Naive thymus-derived CD4-positive, alpha-beta T cell (primary cell): ENCODE results near the gene AMY1B. TPM values are rescaled to one million over a fixed set of nuclear protein-coding genes. Genes with fewer than 3 reads are reported as not detected.
"Not testable (repeated sequence)": the region's sequence is repeated elsewhere in the genome, so short reads cannot be mapped to it uniquely, and the experiment has no call there.

Source experiments
- ATAC-seq: fragments of 150-1000 bp; cut with Tn5 transposase; 2 replicates; pipeline ENCODE4 v1.10.0; 2021; ENCODE audit warnings: mild to moderate bottlenecking, moderate library complexity
- CTCF ChIA-PET: fragments of 350-600 bp; sonication (Branson Sonifier 250); formaldehyde crosslinking; loops from one replicate; lab custom pipeline; 2021; ENCODE audit warnings: antibody characterized with exemption; lab: Charles Lee
- POLR2A ChIA-PET: fragments of 350-600 bp; sonication (Branson Sonifier 250); formaldehyde crosslinking; loops from one replicate; lab custom pipeline; 2021; ENCODE audit warnings: antibody characterized with exemption, inconsistent platforms; lab: Charles Lee
- DNase-seq, 9 donors: peaks; one replicate each; pipeline versions ENCODE4 v3.0.0 to v3.0.0-alpha.2; 2020 to 2022; ENCODE audit warnings: mixed read lengths in 1 of 9
- H3K27ac ChIP-seq: one replicate; pipeline ENCODE4 v1.7.0; 2013; ENCODE audit warnings: mild to moderate bottlenecking, low read depth, low read length, moderate library complexity
- H3K27me3 ChIP-seq, 2 donors: one replicate each; pipeline ENCODE4 v1.7.0; 2013; ENCODE audit warnings: low read length in 2 of 2, mild to moderate bottlenecking in 2 of 2, moderate library complexity in 2 of 2; ENCODE audit not compliant: control insufficient read depth in 2 of 2, insufficient read depth in 2 of 2
- H3K36me3 ChIP-seq, 3 experiments: 1 replicate in 2 of 3; 2 replicates in 1 of 3; pipeline ENCODE4 v1.7.0; 2013; ENCODE audit warnings: low read length in 3 of 3, mild to moderate bottlenecking in 3 of 3, moderate library complexity in 1 of 3; ENCODE audit not compliant: insufficient read depth in 3 of 3, control insufficient read depth in 2 of 3
- H3K4me1 ChIP-seq, 2 donors: one replicate each; pipeline ENCODE4 v1.7.0; 2013; ENCODE audit warnings: low read length in 2 of 2, mild to moderate bottlenecking in 2 of 2, moderate library complexity in 1 of 2; ENCODE audit not compliant: control insufficient read depth in 2 of 2, insufficient read depth in 2 of 2
- H3K4me3 ChIP-seq: 2 replicates; pipeline ENCODE4 v1.7.0; 2013; ENCODE audit warnings: mild to moderate bottlenecking, low read length
- H3K9me3 ChIP-seq, 3 experiments: 1 replicate in 2 of 3; 2 replicates in 1 of 3; pipeline ENCODE4 v1.7.0; 2013; ENCODE audit warnings: low read length in 3 of 3; ENCODE audit not compliant: control insufficient read depth in 2 of 3
- H3K27ac Mint-ChIP-seq, 9 donors: one replicate each; pipeline ENCODE4 v1.8.0; 2020 to 2022; ENCODE audit warnings: mixed read lengths in 9 of 9, mild to moderate bottlenecking in 8 of 9, moderate library complexity in 5 of 9, inconsistent platforms in 2 of 9
- H3K27me3 Mint-ChIP-seq, 5 donors: one replicate each; pipeline ENCODE4 v1.8.0; 2021 to 2022; ENCODE audit warnings: mixed read lengths in 5 of 5, mild to moderate bottlenecking in 1 of 5
- H3K36me3 Mint-ChIP-seq, 5 donors: one replicate each; pipeline ENCODE4 v1.8.0; 2020 to 2022; ENCODE audit warnings: mixed read lengths in 5 of 5, mild to moderate bottlenecking in 3 of 5, inconsistent platforms in 1 of 5
- H3K4me1 Mint-ChIP-seq, 7 donors: one replicate each; pipeline ENCODE4 v1.8.0; 2020 to 2022; ENCODE audit warnings: mixed read lengths in 7 of 7, mild to moderate bottlenecking in 3 of 7, inconsistent platforms in 1 of 7
- H3K4me3 Mint-ChIP-seq, 10 donors: one replicate each; pipeline ENCODE4 v1.8.0; 2020 to 2022; ENCODE audit warnings: mild to moderate bottlenecking in 10 of 10, mixed read lengths in 10 of 10, moderate library complexity in 6 of 10, inconsistent platforms in 2 of 10
- H3K9me3 Mint-ChIP-seq, 11 donors: one replicate each; pipeline ENCODE4 v1.8.0; 2020 to 2022; ENCODE audit warnings: mixed read lengths in 11 of 11, mild to moderate bottlenecking in 4 of 11, inconsistent platforms in 1 of 11, moderate library complexity in 1 of 11
- intact Hi-C, 2 donors: fragments of 100-400 bp; cut with micrococcal nuclease; formaldehyde crosslinking; loops; one replicate each; pipeline ENCODE4 v1.15.1; 2023
- polyA plus RNA-seq, 2 donors: library from polyadenylated mRNA; unstranded; fragments of 300-500 nt; fragmentation: Illumina TruSeq; gene quantifications; one replicate each; pipeline ENCODE4 v1.2.3, GENCODE V29; 2021
- total RNA-seq, 6 experiments: library from RNA in 5 of 6; stranded (reverse) in 5 of 6; gene quantifications; 1 replicate in 5 of 6; 2 replicates in 1 of 6; pipeline ENCODE4 v1.2.3 and lab custom pipeline; 2021 to 2026

Gene AMY1B
- total RNA-seq (not detected), polyA plus RNA-seq (not detected), total RNA-seq (lab: John Stamatoyannopoulos, UW) (not detected)

DNA sequence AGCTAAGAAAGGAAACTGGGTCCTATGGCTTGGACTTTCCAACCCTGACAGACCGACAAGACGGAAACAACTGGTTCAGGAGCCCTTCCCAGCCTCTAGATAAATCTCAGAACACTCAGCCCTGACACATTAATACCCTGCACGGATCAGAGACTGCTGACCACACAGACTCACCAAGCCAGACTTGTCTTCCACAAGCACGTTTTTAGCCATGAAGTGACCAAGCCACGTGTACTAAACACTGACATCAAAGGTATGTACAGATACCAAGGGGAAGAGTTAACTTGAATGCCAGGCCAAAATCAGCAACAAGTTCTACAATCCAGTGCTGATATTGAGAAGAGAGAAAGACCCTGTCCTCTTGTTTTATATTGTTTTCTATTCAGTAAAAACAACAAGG, at the start of gene AMY1B:
Gene AMY1B (minus strand): TSS at position 101 of the 400 bp plus-strand sequence. CDS start 571 bp downstream, outside the sequence.
- intact Hi-C loops, H3K27me3 Mint-ChIP-seq, H3K27ac ChIP-seq, H3K4me1 Mint-ChIP-seq, ATAC-seq, POLR2A ChIA-PET, H3K4me3 Mint-ChIP-seq, CTCF ChIA-PET, H3K36me3 ChIP-seq, H3K9me3 ChIP-seq, H3K4me3 ChIP-seq, H3K4me1 ChIP-seq, H3K27me3 ChIP-seq, H3K9me3 Mint-ChIP-seq, H3K27ac Mint-ChIP-seq, DNase-seq, H3K36me3 Mint-ChIP-seq: not testable (repeated sequence)

GRCh38 chr1:103745040-103745439, 49.0 kb upstream of the AMY1B start:
- H3K36me3 Mint-ChIP-seq, POLR2A ChIA-PET, H3K4me3 ChIP-seq, H3K9me3 ChIP-seq, H3K9me3 Mint-ChIP-seq, H3K4me3 Mint-ChIP-seq, DNase-seq, H3K4me1 Mint-ChIP-seq, H3K27ac Mint-ChIP-seq, CTCF ChIA-PET, H3K27ac ChIP-seq, H3K27me3 Mint-ChIP-seq, H3K4me1 ChIP-seq, intact Hi-C loops, H3K27me3 ChIP-seq, ATAC-seq, H3K36me3 ChIP-seq: not testable (repeated sequence)

DNA sequence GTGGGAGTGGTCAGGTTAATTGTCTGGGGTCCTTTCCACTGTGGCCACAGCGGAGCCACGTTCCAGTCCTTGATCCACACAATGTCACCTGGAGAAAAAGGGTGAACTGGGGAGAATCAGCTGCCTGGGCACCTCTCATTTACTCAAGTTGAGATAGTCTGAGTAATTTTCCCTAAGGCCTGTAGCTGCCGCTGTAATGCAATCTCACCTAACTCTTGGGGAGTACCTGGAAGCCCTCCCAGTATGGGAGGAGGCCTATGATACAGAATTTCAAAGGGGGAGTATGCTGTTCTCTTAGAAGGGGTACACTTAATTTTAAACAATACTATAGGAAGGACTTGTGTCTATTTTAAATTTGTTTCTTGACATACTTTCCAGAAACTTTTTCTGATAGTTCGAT, 48.4 kb upstream of the AMY1B start:
- DNase-seq, H3K36me3 ChIP-seq, ATAC-seq, H3K4me3 ChIP-seq, H3K4me1 Mint-ChIP-seq, intact Hi-C loops, H3K9me3 Mint-ChIP-seq, H3K27me3 ChIP-seq, H3K4me1 ChIP-seq, H3K27me3 Mint-ChIP-seq, H3K9me3 ChIP-seq, CTCF ChIA-PET, H3K27ac Mint-ChIP-seq, H3K27ac ChIP-seq, H3K4me3 Mint-ChIP-seq, H3K36me3 Mint-ChIP-seq, POLR2A ChIA-PET: not testable (repeated sequence)

- H3K4me3 Mint-ChIP-seq, H3K27ac ChIP-seq, H3K36me3 ChIP-seq, POLR2A ChIA-PET, H3K9me3 ChIP-seq, CTCF ChIA-PET, DNase-seq, H3K9me3 Mint-ChIP-seq, H3K27ac Mint-ChIP-seq, intact Hi-C loops, H3K27me3 ChIP-seq, H3K4me1 Mint-ChIP-seq, H3K4me3 ChIP-seq, H3K27me3 Mint-ChIP-seq, H3K36me3 Mint-ChIP-seq, ATAC-seq, H3K4me1 ChIP-seq: not testable (repeated sequence)
Observed at GRCh38 chr1:103738031-103738430, 42.0 kb upstream of the AMY1B start.

GRCh38 chr1:103735334-103735733, 39.3 kb upstream of the AMY1B start:
- H3K27ac Mint-ChIP-seq, H3K27me3 Mint-ChIP-seq, CTCF ChIA-PET, H3K9me3 ChIP-seq, H3K4me3 ChIP-seq, POLR2A ChIA-PET, H3K4me1 Mint-ChIP-seq, intact Hi-C loops, H3K36me3 Mint-ChIP-seq, H3K4me1 ChIP-seq, H3K27me3 ChIP-seq, H3K4me3 Mint-ChIP-seq, DNase-seq, H3K9me3 Mint-ChIP-seq, ATAC-seq, H3K27ac ChIP-seq, H3K36me3 ChIP-seq: not testable (repeated sequence)

GRCh38 chr1:103721473-103721872, 25.5 kb upstream of the AMY1B start:
- H3K4me3 Mint-ChIP-seq, ATAC-seq: not testable (repeated sequence)

GRCh38 chr1:103717404-103717803, 21.4 kb upstream of the AMY1B start:
- H3K4me1 Mint-ChIP-seq, H3K27me3 Mint-ChIP-seq, H3K27me3 ChIP-seq, CTCF ChIA-PET, H3K27ac ChIP-seq, POLR2A ChIA-PET, DNase-seq, ATAC-seq, H3K9me3 Mint-ChIP-seq, H3K4me1 ChIP-seq, H3K4me3 ChIP-seq, H3K36me3 Mint-ChIP-seq, H3K27ac Mint-ChIP-seq, H3K9me3 ChIP-seq, intact Hi-C loops, H3K4me3 Mint-ChIP-seq, H3K36me3 ChIP-seq: not testable (repeated sequence)

More at GRCh38 chr1:103721473-103721872, 25.5 kb upstream of the AMY1B start:
- DNase-seq, H3K4me1 Mint-ChIP-seq, H3K36me3 Mint-ChIP-seq, H3K27ac Mint-ChIP-seq, H3K27me3 Mint-ChIP-seq, H3K27ac ChIP-seq, CTCF ChIA-PET, H3K9me3 ChIP-seq, intact Hi-C loops, H3K27me3 ChIP-seq, H3K4me3 ChIP-seq, H3K36me3 ChIP-seq, H3K9me3 Mint-ChIP-seq, POLR2A ChIA-PET, H3K4me1 ChIP-seq: not testable (repeated sequence)
